Measurements from ENCODE around the gene TBC1D5. TPM values are rescaled to one million over a fixed set of nuclear protein-coding genes. Genes with fewer than 3 reads are reported as not detected.

TBC1D5 gene
- total and polyA plus RNA-seq, 12 donors = 6.4 to 108 (median 70.7) TPM

GRCh38 chr3:17144665-17144993 is 597.8 kb downstream of the TBC1D5 start:
- WGBS, 4 donors = 90 to 99% (median 93%) methylated on average over 2 to 7 of the region's 7 CpGs
- no peaks in the 10 kb centered on the region for H3K27me3 ChIP-seq
- intact Hi-C loops (cut with DNase I) = no loop called here
- no peak overlapping the region for H3K27ac ChIP-seq
- no peak overlapping the region for H3K4me3 ChIP-seq
- H3K4me1 ChIP-seq (replicated peaks in 1 of 2) = peaks cover 0 to 4% of the 10 kb centered on the region in 2 donors
- DNase-seq = peak in 1 of 7 donors; percentile 33
- H3K36me3 ChIP-seq (replicated peaks in 1 of 2) = no peaks in the 10 kb centered on the region
- H3K9me3 ChIP-seq (replicated peaks in 1 of 3) = no peaks in the 10 kb centered on the region
- no peak for TF ChIP-seq POLR2A (IDR thresholded peaks at IDR 0.05)
- TF ChIP-seq, protein P1, sequence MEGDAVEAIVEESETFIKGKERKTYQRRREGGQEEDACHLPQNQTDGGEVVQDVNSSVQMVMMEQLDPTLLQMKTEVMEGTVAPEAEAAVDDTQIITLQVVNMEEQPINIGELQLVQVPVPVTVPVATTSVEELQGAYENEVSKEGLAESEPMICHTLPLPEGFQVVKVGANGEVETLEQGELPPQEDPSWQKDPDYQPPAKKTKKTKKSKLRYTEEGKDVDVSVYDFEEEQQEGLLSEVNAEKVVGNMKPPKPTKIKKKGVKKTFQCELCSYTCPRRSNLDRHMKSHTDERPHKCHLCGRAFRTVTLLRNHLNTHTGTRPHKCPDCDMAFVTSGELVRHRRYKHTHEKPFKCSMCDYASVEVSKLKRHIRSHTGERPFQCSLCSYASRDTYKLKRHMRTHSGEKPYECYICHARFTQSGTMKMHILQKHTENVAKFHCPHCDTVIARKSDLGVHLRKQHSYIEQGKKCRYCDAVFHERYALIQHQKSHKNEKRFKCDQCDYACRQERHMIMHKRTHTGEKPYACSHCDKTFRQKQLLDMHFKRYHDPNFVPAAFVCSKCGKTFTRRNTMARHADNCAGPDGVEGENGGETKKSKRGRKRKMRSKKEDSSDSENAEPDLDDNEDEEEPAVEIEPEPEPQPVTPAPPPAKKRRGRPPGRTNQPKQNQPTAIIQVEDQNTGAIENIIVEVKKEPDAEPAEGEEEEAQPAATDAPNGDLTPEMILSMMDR (IDR thresholded peaks at IDR 0.05) = no peak

DNA sequence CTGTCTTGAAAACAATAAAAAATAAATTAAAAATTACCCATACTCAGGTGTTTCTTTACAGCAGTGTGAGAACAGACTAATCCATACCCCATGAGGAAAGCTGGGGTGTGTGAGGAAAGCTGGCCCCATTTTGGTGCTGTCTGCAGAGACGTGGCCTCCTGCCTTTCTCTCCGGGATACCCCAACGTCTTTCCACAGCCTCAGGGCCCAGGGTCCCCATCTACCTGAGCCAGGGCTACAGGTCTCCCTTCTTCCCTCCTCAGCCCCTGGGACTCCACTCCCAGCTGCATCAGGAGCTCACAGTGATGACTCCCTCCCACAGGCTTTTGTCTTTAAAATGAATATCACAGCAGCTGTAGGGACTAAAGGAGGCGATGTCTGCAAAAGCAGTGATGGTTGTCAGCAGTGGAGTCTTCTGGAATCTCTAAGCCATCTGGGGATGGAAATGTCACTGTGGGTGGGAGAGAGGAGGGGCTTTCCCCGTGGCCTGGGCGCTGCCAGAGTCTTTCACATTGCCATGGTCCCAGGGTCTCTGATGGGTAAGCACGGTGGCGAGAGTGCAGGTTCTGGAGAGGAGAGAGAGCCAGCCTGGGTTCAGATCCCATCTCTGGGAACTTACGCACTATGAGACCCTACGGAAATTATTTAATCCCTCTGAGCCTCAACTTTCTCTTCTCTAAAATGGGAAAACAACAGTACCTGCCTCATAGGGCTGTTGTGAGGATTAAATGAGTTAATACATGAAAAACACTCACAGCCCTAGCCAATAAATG is 598.4 kb downstream of the TBC1D5 start:
- H3K27ac ChIP-seq = no peak overlapping the region
- H3K36me3 ChIP-seq (replicated peaks in 1 of 2) = no peaks in the 10 kb centered on the region
- intact Hi-C loops (cut with DNase I) = no loop called here
- H3K4me1 ChIP-seq (replicated peaks in 1 of 2) = peaks cover 0 to 4% of the 10 kb centered on the region in 2 donors
- no peak overlapping the region for H3K4me3 ChIP-seq
- DNase-seq = peak in 1 of 7 donors; percentile 27
- no peak for TF ChIP-seq POLR2A (IDR thresholded peaks at IDR 0.05)
- TF ChIP-seq, protein P1 (IDR thresholded peaks at IDR 0.05) = no peak
- 90 to 93% (median 93%) methylated on average over 10 of the region's 10 CpGs for WGBS, 4 donors
- H3K9me3 ChIP-seq (replicated peaks in 1 of 3) = no peaks in the 10 kb centered on the region
- H3K27me3 ChIP-seq = no peaks in the 10 kb centered on the region

DNA sequence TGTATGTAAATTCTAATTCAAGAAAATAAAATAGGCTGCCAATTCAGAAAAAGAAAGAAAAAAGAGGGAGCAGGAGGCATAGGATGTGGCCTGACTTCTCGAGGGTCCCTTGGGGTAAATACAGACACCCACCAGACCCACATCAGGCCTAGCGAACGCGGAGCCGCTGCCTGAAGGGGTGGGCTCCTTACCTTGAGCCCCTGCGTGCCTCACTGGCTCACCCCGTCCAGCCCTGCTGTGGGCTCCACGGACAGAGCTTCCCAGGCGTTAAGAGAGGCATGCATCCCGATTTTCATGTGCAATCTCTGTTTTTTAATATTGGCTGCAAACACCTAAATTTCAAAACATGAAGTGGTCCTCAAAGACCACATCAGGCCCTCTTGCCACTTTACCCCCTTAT is 599.9 kb downstream of the TBC1D5 start:
- H3K36me3 ChIP-seq (replicated peaks in 1 of 2) = no peaks in the 10 kb centered on the region
- intact Hi-C loops (cut with DNase I) = no loop called here
- H3K9me3 ChIP-seq (replicated peaks in 1 of 3) = no peaks in the 10 kb centered on the region
- no peaks in the 10 kb centered on the region for H3K27me3 ChIP-seq
- no peak overlapping the region for H3K27ac ChIP-seq
- WGBS, 4 donors = 95 to 97% (median 97%) methylated on average over 10 of the region's 10 CpGs
- peak in 1 of 7 donors; percentile 24 for DNase-seq
- peaks cover 7 to 11% of the 10 kb centered on the region in 2 donors for H3K4me1 ChIP-seq (replicated peaks in 1 of 2)
- TF ChIP-seq, protein P1 (IDR thresholded peaks at IDR 0.05) = no peak
- TF ChIP-seq POLR2A (IDR thresholded peaks at IDR 0.05) = no peak
- H3K4me3 ChIP-seq = no peak overlapping the region

- Histone ChIP-seq H3K36me3 (replicated peaks in 1 of 2) (no peaks in the 10 kb centered on the region), H3K4me1 (replicated peaks in 1 of 2) (peaks cover 9 to 12% of the 10 kb centered on the region in 2 donors), H3K27me3 (no peaks in the 10 kb centered on the region), H3K27ac (no peak overlapping the region), H3K9me3 (replicated peaks in 1 of 3) (no peaks in the 10 kb centered on the region), H3K4me3 (no peak overlapping the region)
- TF ChIP-seq POLR2A (IDR thresholded peaks at IDR 0.05) = no peak
- TF ChIP-seq, protein P1 (IDR thresholded peaks at IDR 0.05) = no peak
- 98 to 99% (median 98%) methylated on average over 4 of the region's 4 CpGs for WGBS, 4 donors
- intact Hi-C loops (cut with DNase I) = no loop called here
- DNase-seq = no peak
Measured at GRCh38 chr3:17141699-17142098, 600.7 kb downstream of the TBC1D5 start.
